Fibroblast of skin of left biceps (primary cell): ENCODE results near the gene DPH1.

Source experiments
- DNase-seq, 2 experiments: peaks; one replicate each; pipeline ENCODE4 v3.0.0-alpha.2; 2013; ENCODE audit warnings: low read depth in 2 of 2

The DPH1 gene

DNA sequence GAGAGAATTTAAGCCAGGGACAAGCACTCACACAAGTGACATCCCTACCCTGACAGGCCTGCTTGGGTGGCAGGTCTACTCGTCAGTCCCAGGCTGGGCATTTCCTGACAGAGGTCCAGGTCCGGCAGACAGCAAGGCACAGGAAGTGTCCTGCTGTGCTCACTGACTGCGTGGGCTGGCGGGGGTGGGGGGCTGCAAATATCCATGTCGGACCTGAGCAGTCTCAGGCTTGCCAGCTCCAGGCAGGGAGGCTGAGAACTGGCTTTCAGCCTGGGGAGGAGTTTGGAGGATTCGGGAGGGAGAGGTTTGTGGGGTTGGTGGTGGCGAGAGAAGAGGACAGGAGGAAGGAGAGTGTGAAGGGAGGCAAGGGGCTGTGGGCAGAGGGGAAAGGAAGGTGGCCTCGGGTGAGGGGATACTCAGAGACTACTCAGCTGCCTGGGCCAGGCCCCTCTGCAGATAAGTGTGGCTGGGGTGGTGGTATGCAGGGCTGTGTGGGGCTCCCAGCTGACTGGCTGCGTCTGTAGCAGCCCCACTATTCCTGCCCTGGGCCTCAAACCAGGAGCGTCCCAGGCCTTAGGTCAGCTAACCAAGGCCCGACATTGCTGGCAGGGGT, 32.7 kb downstream of the DPH1 start:
- DNase-seq = no peak

- no peak for DNase-seq
Observed at GRCh38 chr17:2063261-2064146, 33.6 kb downstream of the DPH1 start.

GRCh38 chr17:2064147-2064489, 34.2 kb downstream of the DPH1 start:
- DNase-seq = no peak

DNA sequence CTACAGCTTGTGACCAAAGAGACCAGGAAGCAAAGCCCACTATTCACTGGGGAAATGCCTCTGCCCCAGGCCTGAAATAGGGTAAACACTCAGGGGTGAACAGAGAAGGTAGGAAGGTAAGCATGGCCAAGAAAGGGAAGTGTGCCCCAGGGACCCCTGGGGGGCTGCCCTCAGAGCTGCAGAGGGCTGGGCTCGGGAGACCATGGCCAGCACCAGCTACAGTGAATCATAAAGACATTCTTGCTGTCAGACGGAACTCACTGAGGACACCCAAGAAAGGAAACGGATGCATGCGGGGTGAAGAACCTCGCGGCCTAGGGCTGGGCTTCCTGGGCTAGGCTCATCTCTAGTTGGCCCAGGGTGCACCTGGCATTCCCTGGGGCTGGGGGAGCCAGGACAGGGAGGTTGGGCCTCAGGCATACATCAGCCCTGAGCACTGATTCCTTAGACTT, 34.6 kb downstream of the DPH1 start:
- no peak for DNase-seq

- DNase-seq = no peak
Observed at GRCh38 chr17:2064980-2065785, 35.2 kb downstream of the DPH1 start.

- DNase-seq = no peak
Observed at GRCh38 chr17:2065949-2066400, 36.0 kb downstream of the DPH1 start.

- no peak for DNase-seq
Observed at GRCh38 chr17:2067048-2067561, 37.2 kb downstream of the DPH1 start.

GRCh38 chr17:2067608-2068024, 37.7 kb downstream of the DPH1 start:
- no peak for DNase-seq

GRCh38 chr17:2068031-2068518, 38.1 kb downstream of the DPH1 start:
- DNase-seq = no peak

DNA sequence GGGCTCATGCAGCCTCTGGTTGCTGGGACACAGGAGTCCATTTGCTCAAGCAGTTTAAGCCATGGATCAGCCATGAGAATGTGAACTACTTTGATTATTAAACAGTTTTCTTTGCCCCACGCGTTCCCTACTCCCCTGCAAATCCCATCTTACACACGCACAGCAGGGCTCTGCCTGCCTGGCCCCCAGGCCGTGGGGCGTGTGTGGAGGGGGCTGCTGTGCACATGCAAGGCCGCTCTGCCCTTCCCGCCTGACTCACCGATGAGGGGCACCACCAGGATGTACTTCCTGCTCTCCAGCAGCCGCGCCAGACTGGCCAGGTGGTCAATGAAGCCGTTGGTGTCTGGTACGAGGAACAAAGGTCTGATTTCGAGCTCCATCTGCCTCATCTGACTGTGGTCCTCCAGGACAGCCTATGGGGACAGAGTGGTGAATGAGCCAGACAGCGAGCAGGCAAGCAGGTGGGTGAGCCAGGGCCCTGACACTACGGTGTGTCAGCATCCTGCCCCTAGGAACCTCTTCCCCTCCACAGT, 38.6 kb downstream of the DPH1 start:
- no peak for DNase-seq

DNA sequence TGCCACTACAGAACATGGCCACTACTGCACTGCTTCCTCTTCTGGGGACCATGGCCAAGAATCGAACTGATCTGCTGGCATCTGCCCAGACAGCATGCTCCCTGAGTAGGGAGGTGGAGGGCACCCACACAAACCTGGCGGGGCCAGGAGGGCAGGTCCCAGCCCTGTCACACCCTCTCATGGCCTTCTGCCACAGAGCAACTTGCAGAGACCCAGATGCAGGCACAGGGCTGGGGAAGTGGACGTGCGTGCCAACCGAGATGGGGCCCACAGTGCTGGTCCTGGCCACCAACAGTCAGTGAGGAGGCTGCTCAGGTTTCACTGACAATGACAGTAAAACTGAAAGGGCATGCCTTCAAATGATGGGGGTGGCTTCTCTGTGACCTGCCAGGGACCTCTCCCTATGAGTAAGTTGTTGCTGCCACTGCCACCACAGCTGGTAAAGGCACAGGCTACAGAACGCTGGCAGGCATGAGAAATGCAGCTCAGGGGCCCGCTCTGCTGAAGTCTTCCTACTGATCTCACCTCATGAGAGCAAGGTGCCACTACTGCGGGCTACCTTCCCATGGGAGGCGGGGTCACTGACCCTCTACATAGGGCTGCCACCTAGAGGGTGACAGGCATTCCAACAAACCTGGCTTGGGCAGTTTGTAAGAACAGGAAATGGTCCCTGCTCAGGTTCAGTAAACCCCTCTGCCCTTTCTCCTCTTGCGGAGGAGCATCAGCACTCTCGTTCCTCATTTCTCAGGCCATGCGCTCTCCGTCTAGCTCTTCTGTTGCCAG, 40.5 kb downstream of the DPH1 start:
- no peak for DNase-seq

GRCh38 chr17:2071024-2071385, 41.1 kb downstream of the DPH1 start:
- no peak for DNase-seq

- no peak for DNase-seq
Observed at GRCh38 chr17:2071455-2072281, 41.7 kb downstream of the DPH1 start.

GRCh38 chr17:2074919-2075318, 45.0 kb downstream of the DPH1 start:
- no peak for DNase-seq

- DNase-seq = no peak
Observed at GRCh38 chr17:2075336-2076086, 45.6 kb downstream of the DPH1 start.

DNA sequence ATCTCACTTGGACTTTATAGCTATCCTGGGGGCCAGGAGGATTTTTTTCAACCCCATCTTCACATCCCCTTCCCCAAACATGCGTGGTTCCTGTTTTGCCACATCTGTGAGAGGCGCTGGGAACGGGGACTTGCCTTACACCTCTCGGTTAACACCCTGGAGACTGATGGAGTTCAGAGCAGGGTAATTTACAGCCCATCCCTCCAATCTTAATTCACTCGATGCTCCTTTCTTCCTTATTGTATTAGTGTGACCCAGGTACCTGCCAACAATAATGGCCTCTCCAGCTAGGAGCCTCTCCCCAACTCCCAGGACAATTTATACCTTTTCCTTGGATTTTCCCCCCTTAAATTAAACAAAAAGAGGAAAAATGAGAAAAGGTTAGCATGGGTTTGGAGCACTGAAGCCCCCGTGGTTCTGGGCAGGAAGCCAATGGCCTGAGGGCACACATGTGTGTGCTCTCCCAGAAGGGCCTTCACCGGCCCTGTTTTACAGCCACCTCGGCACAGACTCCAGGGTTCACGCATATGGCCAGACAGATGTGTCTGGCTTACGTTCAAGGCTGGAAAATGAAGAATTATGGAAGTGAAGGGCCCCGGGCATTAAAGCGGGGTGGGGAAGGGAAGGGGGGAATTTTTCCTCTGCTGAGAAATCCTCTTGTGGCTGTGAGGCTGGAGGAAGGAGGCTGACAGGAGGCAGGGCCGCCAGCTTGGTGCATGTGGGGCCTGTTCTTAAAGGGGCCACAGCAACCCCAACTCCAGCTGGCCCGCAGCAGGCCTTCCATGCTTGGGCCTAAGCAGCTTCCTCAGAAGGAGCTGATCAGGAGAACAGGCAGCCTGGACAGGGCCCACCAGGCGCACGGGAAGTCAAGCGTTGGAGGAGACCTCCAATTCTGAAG, 46.4 kb downstream of the DPH1 start:
- no peak for DNase-seq

DNA sequence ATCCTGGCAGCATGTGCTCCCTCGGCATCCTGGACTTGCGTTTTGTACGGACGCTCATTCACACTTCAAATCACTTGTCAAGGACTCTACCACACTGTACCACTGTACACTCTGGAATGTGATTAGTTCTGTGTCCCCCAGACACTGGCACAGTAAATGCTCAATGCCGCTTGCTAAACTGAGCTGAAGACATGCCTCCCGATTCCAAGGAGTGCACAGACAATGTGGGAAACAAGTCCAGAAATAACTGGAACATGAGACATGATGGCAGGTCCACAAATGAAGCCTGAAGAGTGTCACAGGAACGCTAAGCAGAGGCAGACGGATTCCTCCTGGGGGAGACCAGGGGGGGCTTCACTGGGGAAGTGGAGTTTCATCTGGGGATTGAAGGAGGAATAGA, 47.1 kb downstream of the DPH1 start:
- no peak for DNase-seq

DNA sequence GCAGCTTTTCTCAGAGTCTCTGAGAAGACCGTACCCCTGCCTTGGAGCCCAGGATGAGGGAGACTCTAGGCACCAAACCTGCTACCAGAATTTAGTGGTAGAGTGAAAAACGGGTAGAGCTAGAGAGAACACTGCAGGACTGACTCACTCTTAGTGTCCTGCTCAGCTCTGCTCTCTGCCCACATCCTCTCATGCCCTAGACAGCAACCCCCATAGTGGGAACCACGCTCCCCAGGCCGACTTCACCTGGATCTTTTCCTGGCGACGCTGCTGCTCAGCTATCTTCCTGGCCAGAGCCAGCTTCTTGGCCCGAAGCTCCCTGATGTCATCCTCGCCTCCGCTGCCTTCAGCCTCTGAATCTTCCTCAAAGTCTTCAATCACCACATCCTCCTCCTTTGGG, 51.6 kb downstream of the DPH1 start:
- DNase-seq = no peak
